ENCODE measurements around the gene PDLIM5. TPM values are rescaled to one million over a fixed set of nuclear protein-coding genes. Genes with fewer than 3 reads are reported as not detected.
A peak's percentile ranks its signal among the peaks of the same experiment; 100 is the strongest.

The PDLIM5 gene
- total RNA-seq, 4 donors from 2014 or later = 473 to 833 (median 673) TPM

DNA sequence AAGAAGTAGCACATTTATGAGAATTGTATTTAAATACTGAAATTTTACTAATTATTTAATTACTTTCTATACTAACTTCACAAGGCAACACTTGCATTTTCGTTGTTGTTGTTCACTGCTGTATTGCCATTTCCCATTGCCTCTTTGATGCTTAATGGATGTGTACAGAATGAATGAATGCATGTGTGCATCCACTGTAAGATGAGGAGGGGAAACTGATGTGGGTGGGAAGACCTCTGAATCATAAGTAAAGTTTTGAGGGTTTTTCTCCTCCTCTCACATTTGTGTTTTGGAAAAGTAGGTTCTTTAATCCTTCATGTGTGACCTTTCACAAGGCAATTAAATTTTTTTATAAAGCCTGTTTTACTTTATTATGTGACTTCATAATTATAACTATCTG lies 46.8 kb downstream of the PDLIM5 start:
- Histone ChIP-seq H3K36me3 (peaks cover 0 to 5% of the 10 kb centered on the region in 2 donors), H3K4me3 (no peak overlapping the region), H3K27ac (peak overlapping the region in 3 of 4 donors; percentile 32 to 99 (median 78)), H3K27me3 (no peaks in the 10 kb centered on the region), H3K9me3 (no peaks in the 10 kb centered on the region), H3K4me1 (peaks cover 49 to 72% of the 10 kb centered on the region in 2 donors)
- in situ Hi-C loops (cut with MboI; ENCODE audit: low sequenced_read_pairs in 4 of 4) = no loop called here
- DNase-seq (no peak), ATAC-seq (no peak)
- intact Hi-C loops (cut with DNase I; ENCODE audit: low total_unique reads) = no loop called here
- no peak for TF ChIP-seq POLR2A (IDR thresholded peaks at IDR 0.05)

DNA sequence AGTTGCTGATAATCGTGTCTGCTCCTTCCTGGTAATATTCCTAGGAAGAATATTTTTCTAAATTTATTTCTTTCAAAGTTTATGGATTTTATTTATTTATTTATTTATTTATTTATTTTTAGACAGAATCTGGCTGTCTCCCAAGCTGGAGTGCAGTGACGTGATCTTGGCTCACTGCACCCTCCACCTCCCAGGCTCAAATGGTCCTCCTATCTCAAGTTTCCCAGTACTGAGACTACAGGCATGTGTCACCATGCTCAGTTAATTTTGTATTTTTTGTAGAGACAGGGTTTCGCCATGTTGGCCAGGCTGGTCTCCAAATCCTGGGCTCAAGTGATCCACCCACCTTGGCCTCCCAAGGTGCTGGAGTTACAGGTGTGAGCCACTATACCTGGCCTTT lies 48.9 kb downstream of the PDLIM5 start:
- H3K36me3 ChIP-seq = no peaks in the 10 kb centered on the region
- no peak for TF ChIP-seq POLR2A (IDR thresholded peaks at IDR 0.05)
- TF ChIP-seq, protein P1, sequence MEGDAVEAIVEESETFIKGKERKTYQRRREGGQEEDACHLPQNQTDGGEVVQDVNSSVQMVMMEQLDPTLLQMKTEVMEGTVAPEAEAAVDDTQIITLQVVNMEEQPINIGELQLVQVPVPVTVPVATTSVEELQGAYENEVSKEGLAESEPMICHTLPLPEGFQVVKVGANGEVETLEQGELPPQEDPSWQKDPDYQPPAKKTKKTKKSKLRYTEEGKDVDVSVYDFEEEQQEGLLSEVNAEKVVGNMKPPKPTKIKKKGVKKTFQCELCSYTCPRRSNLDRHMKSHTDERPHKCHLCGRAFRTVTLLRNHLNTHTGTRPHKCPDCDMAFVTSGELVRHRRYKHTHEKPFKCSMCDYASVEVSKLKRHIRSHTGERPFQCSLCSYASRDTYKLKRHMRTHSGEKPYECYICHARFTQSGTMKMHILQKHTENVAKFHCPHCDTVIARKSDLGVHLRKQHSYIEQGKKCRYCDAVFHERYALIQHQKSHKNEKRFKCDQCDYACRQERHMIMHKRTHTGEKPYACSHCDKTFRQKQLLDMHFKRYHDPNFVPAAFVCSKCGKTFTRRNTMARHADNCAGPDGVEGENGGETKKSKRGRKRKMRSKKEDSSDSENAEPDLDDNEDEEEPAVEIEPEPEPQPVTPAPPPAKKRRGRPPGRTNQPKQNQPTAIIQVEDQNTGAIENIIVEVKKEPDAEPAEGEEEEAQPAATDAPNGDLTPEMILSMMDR (IDR thresholded peaks at IDR 0.05 in 4 of 5, conservative IDR thresholded peaks at IDR 0.05 in 1 of 5) = no peak
- in situ Hi-C loops (cut with MboI; ENCODE audit: low sequenced_read_pairs in 4 of 4) (no loop called here), intact Hi-C loops (cut with DNase I; ENCODE audit: low total_unique reads) (no loop called here)
- peaks cover 65 to 81% of the 10 kb centered on the region in 2 donors for H3K4me1 ChIP-seq
- DNase-seq = peak; percentile 32 to 80
- no peaks in the 10 kb centered on the region for H3K27me3 ChIP-seq
- ATAC-seq = peak; percentile 89 to 96
- H3K9me3 ChIP-seq = no peaks in the 10 kb centered on the region
- H3K4me3 ChIP-seq = no peak overlapping the region
- peak overlapping the region; percentile 76 to 99 (median 78) for H3K27ac ChIP-seq

DNA sequence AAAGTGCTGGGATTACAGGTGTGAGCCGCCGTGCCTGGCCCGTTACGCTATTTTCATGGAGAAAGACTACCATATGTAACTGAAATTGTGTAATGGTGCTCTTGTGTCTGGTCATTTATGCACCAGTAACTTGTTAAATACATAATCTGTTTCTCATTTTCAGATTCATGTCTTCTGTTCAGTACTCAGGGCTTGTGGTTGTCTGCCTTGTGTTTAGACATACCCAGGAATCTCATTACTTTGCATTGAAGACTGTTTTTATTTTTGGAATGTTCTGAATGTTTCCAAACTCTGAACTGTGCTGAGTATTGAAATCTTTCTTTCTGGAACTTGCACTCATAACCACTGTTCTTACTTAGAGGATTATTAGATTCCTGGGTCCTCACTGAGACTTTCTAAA lies 52.8 kb downstream of the PDLIM5 start:
- Histone ChIP-seq H3K4me1 (peaks cover 88 to 96% of the 10 kb centered on the region in 2 donors), H3K36me3 (no peaks in the 10 kb centered on the region), H3K27me3 (no peaks in the 10 kb centered on the region), H3K4me3 (no peak overlapping the region), H3K9me3 (no peaks in the 10 kb centered on the region), H3K27ac (peak overlapping the region; percentile 76 to 99 (median 78))
- intact Hi-C loops (cut with DNase I; ENCODE audit: low total_unique reads) = no loop called here
- in situ Hi-C loops (cut with MboI; ENCODE audit: low sequenced_read_pairs in 4 of 4) = no loop called here
- TF ChIP-seq POLR2A (IDR thresholded peaks at IDR 0.05) = no peak
- TF ChIP-seq, protein P1 (IDR thresholded peaks at IDR 0.05 in 4 of 5, conservative IDR thresholded peaks at IDR 0.05 in 1 of 5) = no peak
- ATAC-seq = no peak
- DNase-seq = no peak

DNA sequence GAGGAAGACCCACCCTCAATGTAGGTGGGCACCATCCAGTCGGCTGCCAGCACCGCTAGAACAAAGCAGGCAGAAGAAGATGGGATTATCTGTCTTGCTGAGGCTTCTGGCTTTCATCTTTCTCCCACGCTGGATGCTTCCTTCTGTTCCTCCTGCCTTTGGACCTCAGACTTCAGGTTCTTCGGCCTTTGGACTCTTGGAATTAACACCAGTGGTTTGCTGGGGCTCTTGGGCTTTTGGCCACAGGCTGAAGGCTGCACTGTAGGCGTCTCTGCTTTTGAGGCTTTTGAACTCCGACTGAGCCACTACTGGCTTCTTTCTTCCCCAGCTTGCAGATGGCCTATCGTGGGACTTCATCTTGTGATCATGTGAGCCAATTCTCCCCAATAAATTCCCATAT lies 55.1 kb downstream of the PDLIM5 start:
- DNase-seq (no peak), ATAC-seq (no peak)
- in situ Hi-C loops (cut with MboI; ENCODE audit: low sequenced_read_pairs in 4 of 4) = no loop called here
- no peaks in the 10 kb centered on the region for H3K36me3 ChIP-seq
- intact Hi-C loops (cut with DNase I; ENCODE audit: low total_unique reads) = no loop called here
- peak overlapping the region; percentile 76 to 99 (median 78) for H3K27ac ChIP-seq
- TF ChIP-seq, protein P1 (IDR thresholded peaks at IDR 0.05 in 4 of 5, conservative IDR thresholded peaks at IDR 0.05 in 1 of 5) = no peak
- TF ChIP-seq POLR2A (IDR thresholded peaks at IDR 0.05) = no peak
- H3K4me1 ChIP-seq = peaks cover 88 to 94% of the 10 kb centered on the region in 2 donors
- H3K4me3 ChIP-seq = no peak overlapping the region
- H3K27me3 ChIP-seq = no peaks in the 10 kb centered on the region
- H3K9me3 ChIP-seq = no peaks in the 10 kb centered on the region

DNA sequence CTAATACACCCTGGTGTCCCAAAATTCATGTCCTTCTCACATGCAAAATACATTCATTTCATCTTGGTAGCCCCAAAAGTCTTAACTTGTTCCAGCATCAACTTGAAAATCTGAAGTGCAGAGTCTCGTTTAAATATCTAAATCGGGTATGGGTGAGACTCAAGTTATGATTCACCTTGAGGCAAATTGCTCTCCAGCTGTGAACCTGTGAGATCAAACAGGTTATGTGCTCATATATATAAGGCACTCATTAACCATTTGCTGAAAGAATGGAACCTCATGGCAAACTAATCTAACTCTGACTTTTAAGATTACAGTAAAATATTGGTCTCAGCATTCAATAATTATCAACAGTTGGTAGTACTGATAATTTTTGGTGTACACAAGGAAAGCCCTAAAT lies 55.5 kb downstream of the PDLIM5 start:
- intact Hi-C loops (cut with DNase I; ENCODE audit: low total_unique reads) = no loop called here
- DNase-seq (no peak), ATAC-seq (peak in 1 of 2 donors; percentile 10)
- H3K36me3 ChIP-seq = no peaks in the 10 kb centered on the region
- H3K27ac ChIP-seq = peak overlapping the region; percentile 76 to 99 (median 78)
- H3K4me3 ChIP-seq = no peak overlapping the region
- in situ Hi-C loops (cut with MboI; ENCODE audit: low sequenced_read_pairs in 4 of 4) = no loop called here
- H3K9me3 ChIP-seq = no peaks in the 10 kb centered on the region
- TF ChIP-seq POLR2A (IDR thresholded peaks at IDR 0.05) = no peak
- TF ChIP-seq, protein P1 (IDR thresholded peaks at IDR 0.05 in 4 of 5, conservative IDR thresholded peaks at IDR 0.05 in 1 of 5) = no peak
- H3K4me1 ChIP-seq = peaks cover 84 to 91% of the 10 kb centered on the region in 2 donors
- no peaks in the 10 kb centered on the region for H3K27me3 ChIP-seq
